Sigmoid colon (tissue), 4 donors: Measurements from ENCODE around the gene SPATS2L.

Experiments
- CTCF ChIP-seq, 4 experiments: fragments of 450-650 bp in 3 of 4; fragments of 200-600 bp in 1 of 4; IDR thresholded peaks; one replicate each; pipeline ENCODE4 v1.5.1; 2016 to 2019; ENCODE audit warnings: antibody characterized with exemption in 4 of 4, mild to moderate bottlenecking in 3 of 4, moderate library complexity in 2 of 4
- EP300 ChIP-seq, 4 donors: sonication (generic); formaldehyde crosslinking; IDR thresholded peaks; one replicate each; pipeline ENCODE4 v1.6.1; 2017; ENCODE audit warnings: antibody characterized with exemption in 4 of 4
- POLR2A ChIP-seq, 2 donors: fragments of 450-650 bp; IDR thresholded peaks; one replicate each; pipeline ENCODE4 v1.6.1; 2016; ENCODE audit warnings: antibody characterized with exemption in 2 of 2, mild to moderate bottlenecking in 2 of 2, moderate library complexity in 2 of 2
- POLR2AphosphoS5 ChIP-seq, 4 donors: sonication (generic); formaldehyde crosslinking; IDR thresholded peaks; one replicate each; pipeline ENCODE4 v1.6.1; 2017; ENCODE audit warnings: antibody characterized with exemption in 4 of 4

GRCh38 chr2:200406379-200406778 lies 99.9 kb downstream of the SPATS2L start:
- TF ChIP-seq CTCF (IDR thresholded peaks at IDR 0.05) (no peak), POLR2AphosphoS5 (IDR thresholded peaks at IDR 0.05) (no peak), POLR2A (IDR thresholded peaks at IDR 0.05) (no peak), EP300 (IDR thresholded peaks at IDR 0.05) (no peak)
